H9 (cell line): ENCODE results near the gene GYPE. TPM values are rescaled to one million over a fixed set of nuclear protein-coding genes. Genes with fewer than 3 reads are reported as not detected.
"Not testable (repeated sequence)": the region's sequence is repeated elsewhere in the genome, so short reads cannot be mapped to it uniquely, and the experiment has no call there.

Source experiments
- DNase-seq: peaks from one replicate; pipeline ENCODE4 v3.0.0-alpha.2; 2017
- H2AFZ ChIP-seq: one replicate; pipeline ENCODE4 v1.6.1; 2013; ENCODE audit warnings: mild to moderate bottlenecking, low read length, control low read depth, moderate library complexity
- H2AK5ac ChIP-seq: 2 replicates; pipeline ENCODE4 v1.6.1; 2013; ENCODE audit warnings: low read length, control low read depth, mixed read lengths; ENCODE audit not compliant: insufficient read length
- H2BK120ac ChIP-seq: one replicate; pipeline ENCODE4 v1.6.1; 2013; ENCODE audit warnings: low read depth, mild to moderate bottlenecking, low read length, control low read depth, inconsistent platforms; ENCODE audit not compliant: poor library complexity, severe bottlenecking
- H2BK12ac ChIP-seq: 2 replicates; pipeline ENCODE4 v1.6.1; 2013; ENCODE audit warnings: low read length, control low read depth, mixed read lengths, low read depth; ENCODE audit not compliant: insufficient read length
- H2BK15ac ChIP-seq: 2 replicates; pipeline ENCODE4 v1.6.1; 2013; ENCODE audit warnings: low read depth, low read length, control low read depth
- H2BK20ac ChIP-seq: one replicate; pipeline ENCODE4 v1.6.1; 2013; ENCODE audit warnings: low read depth, mild to moderate bottlenecking, low read length, control low read depth, inconsistent platforms; ENCODE audit not compliant: poor library complexity, severe bottlenecking
- H2BK5ac ChIP-seq: 2 replicates; pipeline ENCODE4 v1.6.1; 2013; ENCODE audit warnings: low read length, control low read depth, mixed read lengths; ENCODE audit not compliant: insufficient read length
- H3K14ac ChIP-seq: 2 replicates; pipeline ENCODE4 v1.6.1; 2013; ENCODE audit warnings: low read length, control low read depth; ENCODE audit not compliant: insufficient read depth
- H3K18ac ChIP-seq: 2 replicates; pipeline ENCODE4 v1.6.1; 2013; ENCODE audit warnings: low read depth, mild to moderate bottlenecking, mixed read lengths, low read length, control low read depth; ENCODE audit not compliant: insufficient read length
- H3K23ac ChIP-seq: 2 replicates; pipeline ENCODE4 v1.6.1; 2013; ENCODE audit warnings: low read length, control low read depth, mixed read lengths, low read depth; ENCODE audit not compliant: insufficient read length
- H3K23me2 ChIP-seq: 2 replicates; pipeline ENCODE4 v1.6.1; 2013; ENCODE audit warnings: low read depth, mild to moderate bottlenecking, mixed read lengths, low read length, control low read depth; ENCODE audit not compliant: insufficient read length, poor library complexity, severe bottlenecking
- H3K27ac ChIP-seq: 2 replicates; pipeline ENCODE4 v1.5.1; 2013; ENCODE audit warnings: low read length, control low read depth, mixed read lengths, low read depth; ENCODE audit not compliant: insufficient read length
- H3K27me3 ChIP-seq: 2 replicates; pipeline ENCODE4 v1.6.1; 2013; ENCODE audit warnings: low read length, control low read depth, inconsistent platforms; ENCODE audit not compliant: insufficient read depth
- H3K4ac ChIP-seq: 2 replicates; pipeline ENCODE4 v1.6.1; 2013; ENCODE audit warnings: low read depth, mild to moderate bottlenecking, control low read depth, inconsistent platforms, low read length, moderate library complexity
- H3K4me1 ChIP-seq: 2 replicates; pipeline ENCODE4 v1.6.1; 2013; ENCODE audit warnings: low read length, control low read depth, inconsistent platforms; ENCODE audit not compliant: insufficient read depth
- H3K4me2 ChIP-seq: 2 replicates; pipeline ENCODE4 v1.6.1; 2013; ENCODE audit warnings: low read length, control low read depth, mixed read lengths; ENCODE audit not compliant: insufficient read length, insufficient read depth
- H3K56ac ChIP-seq: 2 replicates; pipeline ENCODE4 v1.6.1; 2013; ENCODE audit warnings: low read depth, mild to moderate bottlenecking, mixed read lengths, low read length, control low read depth; ENCODE audit not compliant: insufficient read length
- H3K79me1 ChIP-seq: 2 replicates; pipeline ENCODE4 v1.6.1; 2013; ENCODE audit warnings: low read depth, mild to moderate bottlenecking, moderate library complexity, low read length, control low read depth, inconsistent platforms; ENCODE audit not compliant: insufficient read depth, poor library complexity, severe bottlenecking
- H3K79me2 ChIP-seq: 2 replicates; pipeline ENCODE4 v1.6.1; 2013; ENCODE audit warnings: low read length, control low read depth, inconsistent platforms; ENCODE audit not compliant: insufficient read depth
- H3K9ac ChIP-seq: 2 replicates; pipeline ENCODE4 v1.6.1; 2013; ENCODE audit warnings: low read length, control low read depth, mixed read lengths; ENCODE audit not compliant: insufficient read length; ENCODE audit errors: extremely low read depth
- H3K9me3 ChIP-seq: one replicate; pipeline ENCODE4 v1.6.1; 2013; ENCODE audit warnings: low read depth, low read length, inconsistent platforms; ENCODE audit not compliant: control insufficient read depth
- H3T11ph ChIP-seq: one replicate; pipeline ENCODE4 v1.6.1; 2013; ENCODE audit warnings: mild to moderate bottlenecking, low read length, control low read depth, inconsistent platforms
- H4K20me1 ChIP-seq: one replicate; pipeline ENCODE4 v1.6.1; 2013; ENCODE audit not compliant: control insufficient read depth, insufficient read length, insufficient read depth
- H4K5ac ChIP-seq: 2 replicates; pipeline ENCODE4 v1.6.1; 2013; ENCODE audit warnings: low read depth, mild to moderate bottlenecking, mixed read lengths, low read length, control low read depth; ENCODE audit not compliant: insufficient read length
- H4K8ac ChIP-seq: replicated peaks from 2 replicates; pipeline ENCODE4 v1.6.1; 2013; ENCODE audit warnings: low read length, control low read depth, mixed read lengths, low read depth; ENCODE audit not compliant: insufficient read length
- H4K91ac ChIP-seq: 2 replicates; pipeline ENCODE4 v1.6.1; 2013; ENCODE audit warnings: low read depth, mild to moderate bottlenecking, moderate library complexity, mixed read lengths, low read length, control low read depth; ENCODE audit not compliant: insufficient read length
- H3K27ac Mint-ChIP-seq, 3 experiments: 2 replicates in 2 of 3; 3 replicates in 1 of 3; pipeline ENCODE4 v1.8.0; 2020 to 2021; ENCODE audit warnings: mixed read lengths in 3 of 3, mild to moderate bottlenecking in 1 of 3, moderate library complexity in 1 of 3
- H3K27me3 Mint-ChIP-seq: 2 replicates; pipeline ENCODE4 v1.8.0; 2021; ENCODE audit warnings: low read depth, mild to moderate bottlenecking, moderate library complexity, mixed read lengths
- H3K36me3 Mint-ChIP-seq, 3 experiments: 2 replicates in 2 of 3; 3 replicates in 1 of 3; pipeline ENCODE4 v1.8.0; 2020 to 2021; ENCODE audit warnings: low read depth in 3 of 3, mixed read lengths in 3 of 3; ENCODE audit not compliant: insufficient read depth in 1 of 3
- H3K4me1 Mint-ChIP-seq, 2 experiments: 2 replicates each; pipeline ENCODE4 v1.8.0; 2020; ENCODE audit warnings: mixed read lengths in 2 of 2
- H3K4me3 Mint-ChIP-seq, 2 experiments: 2 replicates in 1 of 2; 3 replicates in 1 of 2; pipeline ENCODE4 v1.8.0; 2020 to 2021; ENCODE audit warnings: mild to moderate bottlenecking in 2 of 2, mixed read lengths in 2 of 2, moderate library complexity in 1 of 2
- H3K9me3 Mint-ChIP-seq, 2 experiments: 2 replicates in 1 of 2; 3 replicates in 1 of 2; pipeline ENCODE4 v1.8.0; 2020; ENCODE audit warnings: mild to moderate bottlenecking in 2 of 2, mixed read lengths in 2 of 2, moderate library complexity in 1 of 2
- WGBS: extraction: QIAGEN DNeasy Blood & Tissue Kit; methylation state at CpG from one replicate; pipeline ENCODE4 v1.1.7; 2013; ENCODE audit warnings: missing lambda C conversion rate, low lambda C conversion rate, mixed read lengths; ENCODE audit not compliant: insufficient read length; ENCODE audit errors: extremely low coverage; 5-methylcytosine and 5-hydroxymethylcytosine counted together
- total RNA-seq: library from RNA; stranded (reverse); gene quantifications from 2 replicates; pipeline ENCODE4 v1.2.1, GENCODE V29; 2021

GYPE gene
- total RNA-seq, 1 experiment from 2014 or later = not detected

DNA sequence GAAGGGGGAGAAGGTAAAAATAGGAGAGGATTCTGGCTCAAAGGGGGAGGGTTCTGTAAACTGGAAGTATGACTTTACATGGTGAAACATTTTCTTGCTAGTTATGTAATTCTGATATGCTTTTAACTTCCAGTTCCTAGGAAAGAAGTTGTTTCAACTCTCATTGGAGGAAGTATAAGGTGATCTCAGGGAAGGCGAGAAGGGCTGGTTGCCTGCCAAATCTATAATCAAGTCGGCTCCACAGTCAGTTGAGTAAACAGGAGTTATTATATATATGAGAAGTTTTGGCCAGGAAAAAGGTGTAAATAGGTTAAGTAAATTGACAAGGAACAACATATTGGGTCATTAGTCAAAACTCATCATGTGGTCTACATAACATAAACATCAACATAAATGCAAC, 56.1 kb downstream of the GYPE start:
- H3K4ac ChIP-seq, H3K27me3 ChIP-seq, H3K27me3 Mint-ChIP-seq, H3K27ac Mint-ChIP-seq, H4K8ac ChIP-seq, H3K23me2 ChIP-seq, H3K14ac ChIP-seq, H3K56ac ChIP-seq, H3K18ac ChIP-seq, H3K4me1 Mint-ChIP-seq, DNase-seq, H4K20me1 ChIP-seq, H4K5ac ChIP-seq, H3K4me3 Mint-ChIP-seq, H2AFZ ChIP-seq, H3K79me2 ChIP-seq, H3K4me1 ChIP-seq, H3K9ac ChIP-seq, H3K9me3 Mint-ChIP-seq, H3K27ac ChIP-seq, H2BK5ac ChIP-seq, H4K91ac ChIP-seq, H2AK5ac ChIP-seq, H3K4me2 ChIP-seq, H3K36me3 Mint-ChIP-seq, H3K9me3 ChIP-seq, H2BK15ac ChIP-seq, H2BK12ac ChIP-seq, H3T11ph ChIP-seq, H2BK20ac ChIP-seq, H3K79me1 ChIP-seq, H3K23ac ChIP-seq, H2BK120ac ChIP-seq: not testable (repeated sequence)
- WGBS = no CpG with 5 or more reads among the region's 2 CpGs

DNA sequence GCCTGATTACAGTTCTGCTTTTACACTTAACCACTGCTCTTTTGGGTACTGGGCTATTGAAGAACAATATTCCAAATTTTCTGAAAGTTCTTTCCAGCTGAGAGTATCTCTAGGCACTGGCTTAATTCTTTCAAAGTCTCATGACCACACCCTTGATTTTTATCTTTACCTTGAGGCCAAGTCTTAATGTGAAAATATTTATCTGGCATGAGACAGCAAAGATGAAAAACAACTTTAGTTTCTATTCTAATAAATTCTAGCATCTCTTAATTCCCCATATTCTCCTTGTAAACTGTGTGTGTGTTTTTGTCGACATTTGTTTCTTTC, 61.9 kb downstream of the GYPE start:
- H3K27ac ChIP-seq, H3K56ac ChIP-seq, H3K4me2 ChIP-seq, H3K9ac ChIP-seq, H3K14ac ChIP-seq, H3K23me2 ChIP-seq, H2BK5ac ChIP-seq, H3K4me3 Mint-ChIP-seq, H2AK5ac ChIP-seq, H3K23ac ChIP-seq, H4K5ac ChIP-seq, H3K27me3 Mint-ChIP-seq, H3K79me2 ChIP-seq, H3K27ac Mint-ChIP-seq, H3K27me3 ChIP-seq, H2AFZ ChIP-seq, H3T11ph ChIP-seq, H4K20me1 ChIP-seq, H3K4me1 Mint-ChIP-seq, H3K18ac ChIP-seq, H3K9me3 Mint-ChIP-seq, H3K36me3 Mint-ChIP-seq, H3K4ac ChIP-seq, H2BK20ac ChIP-seq, DNase-seq, H4K8ac ChIP-seq, H2BK120ac ChIP-seq, H2BK15ac ChIP-seq, H2BK12ac ChIP-seq, H3K4me1 ChIP-seq, H4K91ac ChIP-seq, H3K9me3 ChIP-seq, H3K79me1 ChIP-seq: not testable (repeated sequence)
- no CpG with 5 or more reads among the region's 1 CpG for WGBS
